ENCODE results near the gene TMEM266.
A peak's percentile ranks its signal among the peaks of the same experiment; 100 is the strongest.

The TMEM266 gene

GRCh38 chr15:76190751-76191538 lies 131.2 kb downstream of the TMEM266 start:
- H3K36me3 ChIP-seq (ENCODE audit: control insufficient read depth, insufficient read depth, low read length, severe bottlenecking): no peaks in the 10 kb centered on the region
- H3K27me3 ChIP-seq (replicated peaks; ENCODE audit: control insufficient read depth, insufficient read depth, low read length): peaks cover 12% of the 10 kb centered on the region
- no peak overlapping the region for H3K9ac ChIP-seq (ENCODE audit: low read length)
- H3K4me3 ChIP-seq (ENCODE audit: low read length): no peak overlapping the region
- no peaks in the 10 kb centered on the region for H3K9me3 ChIP-seq (ENCODE audit: control insufficient read depth, low read length)
- peak; percentile 91 for DNase-seq (ENCODE audit: low read depth)
- H3K4me1 ChIP-seq (ENCODE audit: control insufficient read depth, insufficient read depth, low read length): peaks cover 14% of the 10 kb centered on the region

- Histone ChIP-seq H3K9me3 (ENCODE audit: control insufficient read depth, low read length) (no peaks in the 10 kb centered on the region), H3K9ac (ENCODE audit: low read length) (no peak overlapping the region), H3K4me1 (ENCODE audit: control insufficient read depth, insufficient read depth, low read length) (peaks cover 14% of the 10 kb centered on the region), H3K4me3 (ENCODE audit: low read length) (no peak overlapping the region), H3K36me3 (ENCODE audit: control insufficient read depth, insufficient read depth, low read length, severe bottlenecking) (no peaks in the 10 kb centered on the region), H3K27me3 (replicated peaks; ENCODE audit: control insufficient read depth, insufficient read depth, low read length) (peaks cover 12% of the 10 kb centered on the region)
- DNase-seq (ENCODE audit: low read depth): no peak
These were observed 131.9 kb downstream of the TMEM266 start for GRCh38 chr15:76191539-76192244.

DNA sequence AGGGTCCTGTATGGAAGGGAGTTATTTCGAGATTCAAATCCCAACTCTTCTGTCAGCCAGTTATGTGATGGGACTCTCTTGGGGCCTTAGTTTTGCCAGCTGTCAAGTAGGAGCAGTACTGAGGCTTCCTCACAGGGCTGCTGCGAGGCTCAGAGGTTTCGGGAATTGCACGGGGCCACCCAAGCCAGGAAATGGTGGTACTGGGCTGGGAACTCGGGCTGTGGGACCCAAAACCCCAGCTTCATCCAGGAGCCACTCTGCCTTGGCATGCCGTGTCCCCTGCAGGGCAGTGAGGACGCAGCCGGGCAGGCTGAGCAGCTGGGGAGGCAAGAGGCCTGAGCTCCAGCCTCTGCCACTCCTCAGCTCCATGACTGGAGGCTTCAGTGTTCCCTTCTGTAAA lies 132.9 kb downstream of the TMEM266 start:
- peaks cover 12% of the 10 kb centered on the region for H3K27me3 ChIP-seq (replicated peaks; ENCODE audit: control insufficient read depth, insufficient read depth, low read length)
- H3K9me3 ChIP-seq (ENCODE audit: control insufficient read depth, low read length): no peaks in the 10 kb centered on the region
- no peaks in the 10 kb centered on the region for H3K36me3 ChIP-seq (ENCODE audit: control insufficient read depth, insufficient read depth, low read length, severe bottlenecking)
- DNase-seq (ENCODE audit: low read depth): no peak
- H3K4me3 ChIP-seq (ENCODE audit: low read length): no peak overlapping the region
- H3K4me1 ChIP-seq (ENCODE audit: control insufficient read depth, insufficient read depth, low read length): peaks cover 22% of the 10 kb centered on the region
- H3K9ac ChIP-seq (ENCODE audit: low read length): no peak overlapping the region

- Histone ChIP-seq H3K4me3 (ENCODE audit: low read length) (no peak overlapping the region), H3K9me3 (ENCODE audit: control insufficient read depth, low read length) (no peaks in the 10 kb centered on the region), H3K9ac (ENCODE audit: low read length) (no peak overlapping the region), H3K36me3 (ENCODE audit: control insufficient read depth, insufficient read depth, low read length, severe bottlenecking) (no peaks in the 10 kb centered on the region), H3K4me1 (ENCODE audit: control insufficient read depth, insufficient read depth, low read length) (peaks cover 33% of the 10 kb centered on the region), H3K27me3 (replicated peaks; ENCODE audit: control insufficient read depth, insufficient read depth, low read length) (peaks cover 12% of the 10 kb centered on the region)
- DNase-seq (ENCODE audit: low read depth): no peak
These were observed 134.1 kb downstream of the TMEM266 start for GRCh38 chr15:76193934-76194333.

- no peak for DNase-seq (ENCODE audit: low read depth)
- no peaks in the 10 kb centered on the region for H3K36me3 ChIP-seq (ENCODE audit: control insufficient read depth, insufficient read depth, low read length, severe bottlenecking)
- no peak overlapping the region for H3K9ac ChIP-seq (ENCODE audit: low read length)
- peaks cover 38% of the 10 kb centered on the region for H3K4me1 ChIP-seq (ENCODE audit: control insufficient read depth, insufficient read depth, low read length)
- H3K4me3 ChIP-seq (ENCODE audit: low read length): no peak overlapping the region
- H3K27me3 ChIP-seq (replicated peaks; ENCODE audit: control insufficient read depth, insufficient read depth, low read length): peaks cover 12% of the 10 kb centered on the region
- no peaks in the 10 kb centered on the region for H3K9me3 ChIP-seq (ENCODE audit: control insufficient read depth, low read length)
These were observed 135.9 kb downstream of the TMEM266 start for GRCh38 chr15:76195506-76196268.

DNA sequence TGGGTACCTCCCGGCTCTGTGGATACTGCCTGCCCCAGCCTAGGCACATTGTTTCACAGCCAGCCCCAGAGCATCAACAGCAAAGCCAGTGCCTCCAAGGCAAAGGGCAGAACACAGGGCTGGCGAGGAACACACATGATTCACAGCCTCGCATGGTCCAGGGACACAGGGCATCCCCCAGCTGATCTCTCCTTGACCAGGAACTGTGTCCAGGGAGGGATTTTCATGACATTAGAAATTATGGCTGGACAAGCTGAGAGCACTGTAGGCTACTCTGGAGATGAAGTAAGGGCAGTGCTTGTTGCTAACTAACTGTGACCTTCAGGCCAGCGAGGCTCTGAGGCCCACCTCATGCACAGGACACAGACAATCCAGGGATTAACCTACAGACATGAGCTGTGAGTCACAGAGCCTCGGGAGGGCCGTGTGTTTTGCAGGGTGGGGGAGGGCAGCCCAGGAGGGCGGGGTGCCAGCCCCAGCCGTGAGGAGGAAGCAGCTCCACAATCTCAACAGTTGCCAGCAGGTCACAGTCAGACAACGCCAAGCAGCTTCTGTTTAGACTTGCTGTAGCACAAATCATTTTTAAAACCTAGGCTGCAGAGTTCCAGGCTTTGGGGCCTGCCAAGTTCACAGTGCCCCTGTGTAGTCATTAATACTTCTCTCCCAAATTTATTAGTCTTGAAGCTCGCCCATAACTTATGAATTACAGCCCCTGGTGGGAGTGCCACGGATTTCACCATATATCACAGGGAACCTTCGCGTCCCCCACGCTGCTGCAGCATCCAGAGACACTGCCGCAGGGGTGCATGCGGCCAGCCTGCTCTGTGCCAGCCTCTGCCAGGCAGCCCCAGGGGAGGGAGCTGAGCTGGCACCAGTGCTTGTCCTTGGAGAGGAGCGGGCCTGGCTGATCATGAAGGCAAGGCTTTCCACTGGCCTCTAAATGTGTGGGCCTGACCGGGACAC lies 136.8 kb downstream of the TMEM266 start:
- H3K4me3 ChIP-seq (ENCODE audit: low read length): no peak overlapping the region
- H3K27me3 ChIP-seq (replicated peaks; ENCODE audit: control insufficient read depth, insufficient read depth, low read length): peaks cover 12% of the 10 kb centered on the region
- peaks cover 35% of the 10 kb centered on the region for H3K4me1 ChIP-seq (ENCODE audit: control insufficient read depth, insufficient read depth, low read length)
- DNase-seq (ENCODE audit: low read depth): peak; percentile 67
- H3K36me3 ChIP-seq (ENCODE audit: control insufficient read depth, insufficient read depth, low read length, severe bottlenecking): no peaks in the 10 kb centered on the region
- no peaks in the 10 kb centered on the region for H3K9me3 ChIP-seq (ENCODE audit: control insufficient read depth, low read length)
- no peak overlapping the region for H3K9ac ChIP-seq (ENCODE audit: low read length)

DNA sequence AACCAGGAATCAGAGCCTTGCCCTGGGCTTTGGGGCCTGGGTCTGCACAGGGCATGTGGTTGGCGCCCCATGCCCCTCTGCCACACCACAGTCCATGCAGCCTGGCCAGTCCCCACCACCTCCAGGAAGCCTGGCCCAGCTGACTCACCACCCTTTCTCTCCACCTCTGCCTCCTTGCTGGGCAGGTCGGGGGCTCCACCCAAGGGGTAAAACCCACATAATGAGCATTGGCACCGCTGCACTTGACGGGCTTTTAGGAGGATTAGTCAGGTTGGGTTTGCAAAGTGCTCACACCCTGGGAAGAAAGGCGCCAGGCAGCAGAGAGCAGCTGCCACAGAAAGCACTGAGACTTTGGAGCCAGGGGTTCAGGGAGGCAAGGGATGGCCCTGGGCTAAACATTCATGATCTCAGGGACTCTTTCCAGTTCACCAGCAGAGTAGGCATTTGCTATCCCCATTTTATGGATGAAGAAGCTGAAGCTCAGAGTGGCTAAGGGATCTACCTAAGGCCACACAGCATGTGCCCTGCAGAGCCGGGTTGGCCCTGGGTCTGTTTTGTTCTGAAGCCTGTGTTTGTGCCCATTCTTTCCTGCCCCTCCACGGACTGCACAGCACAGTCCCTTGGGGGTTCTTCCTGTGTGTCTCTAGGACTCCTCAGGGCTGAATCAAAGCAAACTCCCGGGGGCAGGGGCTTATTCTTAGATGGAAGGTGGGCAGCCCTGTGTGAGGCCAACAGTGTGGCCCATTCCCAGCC lies 138.1 kb downstream of the TMEM266 start:
- Histone ChIP-seq H3K9ac (ENCODE audit: low read length) (no peak overlapping the region), H3K9me3 (ENCODE audit: control insufficient read depth, low read length) (no peaks in the 10 kb centered on the region), H3K27me3 (replicated peaks; ENCODE audit: control insufficient read depth, insufficient read depth, low read length) (peaks cover 3% of the 10 kb centered on the region), H3K4me3 (ENCODE audit: low read length) (no peak overlapping the region), H3K4me1 (ENCODE audit: control insufficient read depth, insufficient read depth, low read length) (peaks cover 35% of the 10 kb centered on the region), H3K36me3 (ENCODE audit: control insufficient read depth, insufficient read depth, low read length, severe bottlenecking) (no peaks in the 10 kb centered on the region)
- DNase-seq (ENCODE audit: low read depth): no peak

DNA sequence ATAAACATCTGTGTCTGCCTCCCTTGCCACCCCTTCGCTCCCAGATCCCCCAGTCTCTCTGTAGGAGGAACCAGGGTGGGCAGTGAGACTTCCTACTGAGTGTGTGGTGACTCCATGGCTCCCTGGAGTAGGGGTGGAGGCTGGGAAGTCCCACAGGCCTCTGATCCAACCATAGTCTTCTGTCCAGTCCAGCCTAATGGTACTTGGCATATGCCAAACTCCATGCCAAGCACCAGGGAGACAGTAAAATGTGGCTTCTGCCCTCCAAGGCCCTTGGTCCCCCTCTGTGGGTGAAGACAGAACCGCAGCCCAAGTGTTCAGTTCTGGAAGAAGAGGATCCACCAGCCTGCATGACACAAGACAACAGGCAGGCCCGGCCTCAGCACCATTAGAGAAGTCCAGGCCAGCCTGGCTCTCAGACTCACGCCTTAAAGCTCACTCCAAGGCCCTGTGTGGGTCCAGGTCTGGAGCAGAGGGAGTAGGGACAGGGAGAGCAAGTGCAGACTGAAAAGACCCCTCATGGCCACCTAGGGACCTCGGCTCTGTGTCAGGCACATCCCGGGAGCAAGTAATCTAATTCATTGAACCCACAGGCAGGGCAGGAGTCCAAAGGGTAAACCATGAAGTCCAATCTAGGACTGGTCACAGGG lies 138.8 kb downstream of the TMEM266 start:
- DNase-seq (ENCODE audit: low read depth): no peak
- no peaks in the 10 kb centered on the region for H3K27me3 ChIP-seq (replicated peaks; ENCODE audit: control insufficient read depth, insufficient read depth, low read length)

DNA sequence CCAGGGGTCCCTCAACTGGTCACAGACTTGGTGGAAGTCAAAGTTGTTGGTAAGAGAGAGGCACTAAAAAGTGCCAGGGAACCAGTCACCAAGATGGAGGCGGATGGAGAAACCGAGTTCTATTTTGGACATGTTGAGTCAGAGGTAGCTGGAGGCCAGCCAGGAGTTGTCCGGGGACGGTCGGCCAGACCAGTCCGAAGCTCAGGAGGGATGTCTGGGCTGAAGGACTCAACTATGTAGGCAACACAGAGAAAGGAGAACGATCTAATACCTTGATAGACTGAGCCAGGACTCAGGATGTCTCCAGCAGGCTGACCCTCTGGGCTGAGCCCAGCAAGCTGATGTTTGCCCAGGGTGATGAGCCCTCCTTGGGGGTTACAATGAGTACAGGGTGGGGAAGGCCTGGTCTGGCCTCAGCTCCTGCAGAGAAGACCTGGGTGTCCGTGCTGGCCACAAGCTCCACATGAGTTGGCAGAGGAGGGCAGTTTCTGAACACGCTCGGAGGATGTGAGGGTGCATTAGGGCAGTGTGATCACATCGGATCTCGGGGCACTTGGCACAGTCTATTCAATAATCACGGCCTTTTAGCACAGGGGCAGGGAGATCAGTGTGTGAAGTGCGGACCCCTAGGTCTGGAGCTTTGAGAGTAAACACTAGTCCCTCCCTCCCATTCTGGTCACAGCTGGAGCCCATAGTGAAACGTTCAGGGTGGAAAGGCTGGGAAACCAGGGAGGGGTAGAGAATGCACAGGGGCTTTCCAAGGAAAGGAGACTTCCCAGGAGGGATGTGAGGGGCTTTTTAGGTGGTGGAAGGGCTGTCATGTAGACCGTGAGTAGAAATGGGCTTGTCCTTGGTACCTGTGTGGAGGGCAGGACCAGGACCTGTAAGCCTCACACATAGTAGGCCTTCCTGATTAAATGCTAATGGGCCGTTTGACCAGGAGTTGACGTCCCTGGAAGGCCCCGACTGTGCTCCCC lies 139.6 kb downstream of the TMEM266 start:
- no peak overlapping the region for H3K9ac ChIP-seq (ENCODE audit: low read length)
- no peaks in the 10 kb centered on the region for H3K27me3 ChIP-seq (replicated peaks; ENCODE audit: control insufficient read depth, insufficient read depth, low read length)
- H3K4me3 ChIP-seq (ENCODE audit: low read length): no peak overlapping the region
- no peak for DNase-seq (ENCODE audit: low read depth)
- H3K4me1 ChIP-seq (ENCODE audit: control insufficient read depth, insufficient read depth, low read length): peaks cover 35% of the 10 kb centered on the region
- peaks cover 4% of the 10 kb centered on the region for H3K36me3 ChIP-seq (ENCODE audit: control insufficient read depth, insufficient read depth, low read length, severe bottlenecking)
- H3K9me3 ChIP-seq (ENCODE audit: control insufficient read depth, low read length): no peaks in the 10 kb centered on the region

More for the DNA sequence above, 138.8 kb downstream of the TMEM266 start:
- Histone ChIP-seq H3K9me3 (ENCODE audit: control insufficient read depth, low read length) (no peaks in the 10 kb centered on the region), H3K9ac (ENCODE audit: low read length) (no peak overlapping the region), H3K36me3 (ENCODE audit: control insufficient read depth, insufficient read depth, low read length, severe bottlenecking) (peaks cover 2% of the 10 kb centered on the region), H3K4me3 (ENCODE audit: low read length) (no peak overlapping the region), H3K4me1 (ENCODE audit: control insufficient read depth, insufficient read depth, low read length) (peaks cover 35% of the 10 kb centered on the region)
